Measurements from ENCODE around the gene HSF5. TPM values are rescaled to one million over a fixed set of nuclear protein-coding genes. Genes with fewer than 3 reads are reported as not detected.
"Not testable (repeated sequence)": the region's sequence is repeated elsewhere in the genome, so short reads cannot be mapped to it uniquely, and the experiment has no call there.

HSF5 gene
- total RNA-seq, 1 donor from 2014 or later: 0.18 TPM

GRCh38 chr17:58481798-58482197 lies 6.4 kb downstream of the HSF5 start:
- DNase-seq (ENCODE audit: low spot score): not testable (repeated sequence)

GRCh38 chr17:58480090-58480489 lies 8.1 kb downstream of the HSF5 start:
- DNase-seq (ENCODE audit: low spot score): no peak

GRCh38 chr17:58476812-58477211 lies 11.4 kb downstream of the HSF5 start:
- no peak for DNase-seq (ENCODE audit: low spot score)

GRCh38 chr17:58475985-58476384 lies 12.2 kb downstream of the HSF5 start:
- DNase-seq (ENCODE audit: low spot score): no peak

- no peak for DNase-seq (ENCODE audit: low spot score)
These were observed 17.9 kb downstream of the HSF5 start for GRCh38 chr17:58470356-58470755.

- DNase-seq (ENCODE audit: low spot score): no peak
These were observed 19.3 kb downstream of the HSF5 start for GRCh38 chr17:58468944-58469343.

GRCh38 chr17:58455491-58455890 lies 32.7 kb downstream of the HSF5 start:
- no peak for DNase-seq (ENCODE audit: low spot score)

- no peak for DNase-seq (ENCODE audit: low spot score)
These were observed 35.5 kb downstream of the HSF5 start for GRCh38 chr17:58452738-58453137.

GRCh38 chr17:58447039-58447975 lies 40.9 kb downstream of the HSF5 start:
- DNase-seq (ENCODE audit: low spot score): peak; percentile 66

- no peak for DNase-seq (ENCODE audit: low spot score)
These were observed 42.1 kb downstream of the HSF5 start for GRCh38 chr17:58446086-58446485.

- DNase-seq (ENCODE audit: low spot score): no peak
These were observed 51.4 kb downstream of the HSF5 start for GRCh38 chr17:58436805-58437239.

- no peak for DNase-seq (ENCODE audit: low spot score)
These were observed 52.0 kb downstream of the HSF5 start for GRCh38 chr17:58436245-58436644.

GRCh38 chr17:58432806-58433573 lies 55.2 kb downstream of the HSF5 start:
- no peak for DNase-seq (ENCODE audit: low spot score)

- no peak for DNase-seq (ENCODE audit: low spot score)
These were observed 60.4 kb downstream of the HSF5 start for GRCh38 chr17:58427807-58428206.

- DNase-seq (ENCODE audit: low spot score): no peak
These were observed 66.5 kb downstream of the HSF5 start for GRCh38 chr17:58421711-58422110.

- no peak for DNase-seq (ENCODE audit: low spot score)
These were observed 67.4 kb downstream of the HSF5 start for GRCh38 chr17:58420827-58421226.

GRCh38 chr17:58417300-58418092 lies 70.7 kb downstream of the HSF5 start, which contains the start of gene RNF43:
Gene RNF43, minus strand, starts transcription at chr17:58417534. Its CDS starts 1,957 bp downstream, at chr17:58415577.
- DNase-seq (ENCODE audit: low spot score): peak; percentile 97

- DNase-seq (ENCODE audit: low spot score): no peak
These were observed 71.3 kb downstream of the HSF5 start for GRCh38 chr17:58416937-58417299.

- DNase-seq (ENCODE audit: low spot score): no peak
These were observed 71.8 kb downstream of the HSF5 start for GRCh38 chr17:58416396-58416795.

GRCh38 chr17:58415371-58416055 lies 72.7 kb downstream of the HSF5 start:
- DNase-seq (ENCODE audit: low spot score): no peak

GRCh38 chr17:58414596-58414997 lies 73.6 kb downstream of the HSF5 start:
- DNase-seq (ENCODE audit: low spot score): no peak

Data from ureter (tissue), 1 donor.